Neural cell (in vitro differentiated cells): ENCODE measurements around the gene RABGGTA.

Experiments
- CTCF ChIP-seq: fragments of 450-650 bp; IDR thresholded peaks from 2 replicates; pipeline ENCODE4 v1.5.1; 2014; ENCODE audit warnings: antibody characterized with exemption, mild to moderate bottlenecking, moderate library complexity; ENCODE audit not compliant: poor library complexity, severe bottlenecking
- POLR2AphosphoS5 ChIP-seq: IDR thresholded peaks from 2 replicates; pipeline ENCODE4 v1.6.1; 2012
- REST ChIP-seq: IDR thresholded peaks from 2 replicates; pipeline ENCODE4 v1.6.1; 2012; ENCODE audit warnings: borderline replicate concordance

GRCh38 chr14:24262821-24263733 lies 8.3 kb downstream of the RABGGTA start, which contains the start of gene TGM1:
- TF ChIP-seq CTCF (no peak), REST (no peak), POLR2AphosphoS5 (no peak)
